COLO668 (cell line): ENCODE measurements around the gene THBD.

ENCODE experiments used
- DNase-seq: peaks from one replicate; lab custom pipeline; 2025; ENCODE audit not compliant: unreplicated experiment; lab: John Stamatoyannopoulos, UW

THBD gene

GRCh38 chr20:23063168-23063567 is 13.7 kb upstream of the THBD start:
- DNase-seq = no peak

- DNase-seq = no peak
Measured at GRCh38 chr20:23062632-23063031, 13.2 kb upstream of the THBD start.

- no peak for DNase-seq
Measured at GRCh38 chr20:23061734-23062561, 12.5 kb upstream of the THBD start.

- no peak for DNase-seq
Measured at GRCh38 chr20:23061262-23061661, 11.8 kb upstream of the THBD start.

- no peak for DNase-seq
Measured at GRCh38 chr20:23060629-23061028, 11.2 kb upstream of the THBD start.

GRCh38 chr20:23059846-23060245 is 10.4 kb upstream of the THBD start:
- no peak for DNase-seq

GRCh38 chr20:23059001-23059400 is 9.5 kb upstream of the THBD start:
- no peak for DNase-seq

GRCh38 chr20:23058240-23058639 is 8.8 kb upstream of the THBD start:
- DNase-seq = no peak

GRCh38 chr20:23052904-23053303 is 3.4 kb upstream of the THBD start:
- no peak for DNase-seq

GRCh38 chr20:23050847-23051627 is 1.6 kb upstream of the THBD start:
- no peak for DNase-seq

GRCh38 chr20:23050076-23050838 is 785 bp upstream of the THBD start:
- DNase-seq = no peak

GRCh38 chr20:23048283-23049200 is 930 bp downstream of the THBD start:
- DNase-seq = peak; percentile 31

GRCh38 chr20:23047738-23048214 is 1.7 kb downstream of the THBD start:
- DNase-seq = no peak

- no peak for DNase-seq
Measured at GRCh38 chr20:23047001-23047737, 2.3 kb downstream of the THBD start.

- DNase-seq = no peak
Measured at GRCh38 chr20:23046431-23046830, 3.0 kb downstream of the THBD start.

- peak; percentile 12 for DNase-seq
Measured at GRCh38 chr20:23043376-23043775, 6.1 kb downstream of the THBD start.

- DNase-seq = no peak
Measured at GRCh38 chr20:23042270-23042669, 7.2 kb downstream of the THBD start.

- no peak for DNase-seq
Measured at GRCh38 chr20:23039885-23040508, 9.5 kb downstream of the THBD start.
